IPS-18a (cell line): ENCODE results near the gene ATP10D.

Source experiments
- H3K27ac ChIP-seq: one replicate; pipeline ENCODE4 v1.5.1; 2013; ENCODE audit warnings: low read length
- H3K27me3 ChIP-seq: one replicate; pipeline ENCODE4 v1.6.1; 2013; ENCODE audit warnings: mild to moderate bottlenecking, low read length; ENCODE audit not compliant: control insufficient read depth, insufficient read depth
- H3K36me3 ChIP-seq: one replicate; pipeline ENCODE4 v1.6.1; 2013; ENCODE audit warnings: low read depth, low read length; ENCODE audit not compliant: control insufficient read depth
- H3K4me1 ChIP-seq: one replicate; pipeline ENCODE4 v1.6.1; 2013; ENCODE audit warnings: low read depth, low read length; ENCODE audit not compliant: control insufficient read depth
- H3K4me3 ChIP-seq: one replicate; pipeline ENCODE4 v1.5.1; 2013; ENCODE audit warnings: low read length
- H3K9ac ChIP-seq: one replicate; pipeline ENCODE4 v1.6.1; 2013; ENCODE audit warnings: mild to moderate bottlenecking, low read length, moderate library complexity
- H3K9me3 ChIP-seq: one replicate; pipeline ENCODE4 v1.6.1; 2013; ENCODE audit warnings: low read depth, low read length; ENCODE audit not compliant: control insufficient read depth

The ATP10D gene

GRCh38 chr4:47490550-47490949 is 5.5 kb downstream of the ATP10D start:
- Histone ChIP-seq H3K27ac (no peak overlapping the region), H3K4me1 (peaks cover 6% of the 10 kb centered on the region), H3K27me3 (peaks cover 11% of the 10 kb centered on the region), H3K9me3 (no peaks in the 10 kb centered on the region), H3K36me3 (no peaks in the 10 kb centered on the region), H3K9ac (no peak overlapping the region), H3K4me3 (no peak overlapping the region)

GRCh38 chr4:47493238-47494123 is 8.4 kb downstream of the ATP10D start:
- no peaks in the 10 kb centered on the region for H3K9me3 ChIP-seq
- no peaks in the 10 kb centered on the region for H3K36me3 ChIP-seq
- no peak overlapping the region for H3K27ac ChIP-seq
- H3K9ac ChIP-seq, result no peak overlapping the region
- H3K27me3 ChIP-seq, result no peaks in the 10 kb centered on the region
- no peak overlapping the region for H3K4me3 ChIP-seq
- no peaks in the 10 kb centered on the region for H3K4me1 ChIP-seq

GRCh38 chr4:47494124-47494430 is 9.0 kb downstream of the ATP10D start:
- no peak overlapping the region for H3K4me3 ChIP-seq
- no peak overlapping the region for H3K9ac ChIP-seq
- H3K36me3 ChIP-seq, result no peaks in the 10 kb centered on the region
- H3K27ac ChIP-seq, result no peak overlapping the region
- no peaks in the 10 kb centered on the region for H3K27me3 ChIP-seq
- no peaks in the 10 kb centered on the region for H3K9me3 ChIP-seq
- H3K4me1 ChIP-seq, result no peaks in the 10 kb centered on the region

- Histone ChIP-seq H3K27me3 (no peaks in the 10 kb centered on the region), H3K36me3 (no peaks in the 10 kb centered on the region), H3K9ac (no peak overlapping the region), H3K4me1 (no peaks in the 10 kb centered on the region), H3K9me3 (no peaks in the 10 kb centered on the region), H3K27ac (no peak overlapping the region), H3K4me3 (no peak overlapping the region)
Measured at GRCh38 chr4:47498899-47499298, 13.8 kb downstream of the ATP10D start.

GRCh38 chr4:47499700-47500099 is 14.6 kb downstream of the ATP10D start:
- Histone ChIP-seq H3K27ac (no peak overlapping the region), H3K36me3 (no peaks in the 10 kb centered on the region), H3K9me3 (no peaks in the 10 kb centered on the region), H3K27me3 (no peaks in the 10 kb centered on the region), H3K9ac (no peak overlapping the region), H3K4me1 (no peaks in the 10 kb centered on the region), H3K4me3 (no peak overlapping the region)

- Histone ChIP-seq H3K27ac (no peak overlapping the region), H3K4me3 (no peak overlapping the region), H3K36me3 (no peaks in the 10 kb centered on the region), H3K9me3 (no peaks in the 10 kb centered on the region), H3K9ac (no peak overlapping the region), H3K27me3 (no peaks in the 10 kb centered on the region), H3K4me1 (no peaks in the 10 kb centered on the region)
Measured at GRCh38 chr4:47500776-47501175, 15.7 kb downstream of the ATP10D start.

GRCh38 chr4:47505147-47505546 is 20.1 kb downstream of the ATP10D start:
- H3K9ac ChIP-seq, result no peak overlapping the region
- no peaks in the 10 kb centered on the region for H3K27me3 ChIP-seq
- H3K36me3 ChIP-seq, result no peaks in the 10 kb centered on the region
- H3K4me3 ChIP-seq, result no peak overlapping the region
- no peaks in the 10 kb centered on the region for H3K9me3 ChIP-seq
- peaks cover 7% of the 10 kb centered on the region for H3K4me1 ChIP-seq
- H3K27ac ChIP-seq, result no peak overlapping the region

- Histone ChIP-seq H3K9ac (no peak overlapping the region), H3K9me3 (no peaks in the 10 kb centered on the region), H3K27me3 (no peaks in the 10 kb centered on the region), H3K4me1 (peaks cover 11% of the 10 kb centered on the region), H3K27ac (no peak overlapping the region), H3K4me3 (no peak overlapping the region), H3K36me3 (no peaks in the 10 kb centered on the region)
Measured at GRCh38 chr4:47505666-47506065, 20.6 kb downstream of the ATP10D start.

GRCh38 chr4:47510506-47511143 is 25.6 kb downstream of the ATP10D start:
- H3K4me1 ChIP-seq, result peaks cover 11% of the 10 kb centered on the region
- no peak overlapping the region for H3K4me3 ChIP-seq
- no peaks in the 10 kb centered on the region for H3K27me3 ChIP-seq
- no peaks in the 10 kb centered on the region for H3K9me3 ChIP-seq
- no peak overlapping the region for H3K27ac ChIP-seq
- no peak overlapping the region for H3K9ac ChIP-seq
- H3K36me3 ChIP-seq, result no peaks in the 10 kb centered on the region

- Histone ChIP-seq H3K27ac (no peak overlapping the region), H3K36me3 (no peaks in the 10 kb centered on the region), H3K27me3 (no peaks in the 10 kb centered on the region), H3K4me3 (no peak overlapping the region), H3K4me1 (peaks cover 11% of the 10 kb centered on the region), H3K9me3 (no peaks in the 10 kb centered on the region), H3K9ac (no peak overlapping the region)
Measured at GRCh38 chr4:47513461-47513860, 28.4 kb downstream of the ATP10D start.

GRCh38 chr4:47519239-47519883 is 34.3 kb downstream of the ATP10D start:
- Histone ChIP-seq H3K27me3 (no peaks in the 10 kb centered on the region), H3K4me3 (no peak overlapping the region), H3K36me3 (no peaks in the 10 kb centered on the region), H3K4me1 (no peaks in the 10 kb centered on the region), H3K9me3 (no peaks in the 10 kb centered on the region), H3K27ac (no peak overlapping the region), H3K9ac (no peak overlapping the region)
